Nephron (organoid): ENCODE results near the gene ELAPOR2.

ENCODE experiments used
- H3K27ac Mint-ChIP-seq, 3 experiments: 2 replicates each; pipeline ENCODE4 v1.8.0; 2020; ENCODE audit warnings: mixed read lengths in 3 of 3, mild to moderate bottlenecking in 2 of 3, moderate library complexity in 1 of 3
- H3K27me3 Mint-ChIP-seq: 2 replicates; pipeline ENCODE4 v1.8.0; 2021; ENCODE audit warnings: low read depth, mild to moderate bottlenecking, moderate library complexity, mixed read lengths
- H3K36me3 Mint-ChIP-seq: 2 replicates; pipeline ENCODE4 v1.8.0; 2020; ENCODE audit warnings: low read depth, mixed read lengths
- H3K4me1 Mint-ChIP-seq: 2 replicates; pipeline ENCODE4 v1.8.0; 2020; ENCODE audit warnings: mixed read lengths
- H3K4me3 Mint-ChIP-seq, 3 experiments: 2 replicates each; pipeline ENCODE4 v1.8.0; 2020; ENCODE audit warnings: mild to moderate bottlenecking in 3 of 3, mixed read lengths in 3 of 3, moderate library complexity in 2 of 3
- H3K9me3 Mint-ChIP-seq: 2 replicates; pipeline ENCODE4 v1.8.0; 2020; ENCODE audit warnings: mixed read lengths
- CTCF ChIP-seq, 3 experiments: fragments of 200-600 bp; sonication (generic); IDR thresholded peaks; one replicate each; pipeline ENCODE4 v1.5.0; 2021; ENCODE audit warnings: antibody characterized with exemption in 3 of 3; ENCODE audit not compliant: unreplicated experiment in 3 of 3

The ELAPOR2 gene

GRCh38 chr7:87082675-87083074 lies 23.2 kb upstream of the ELAPOR2 start:
- peaks cover 2% of the 10 kb centered on the region for H3K9me3 Mint-ChIP-seq
- H3K27ac Mint-ChIP-seq: no peak overlapping the region
- no peak overlapping the region for H3K4me3 Mint-ChIP-seq
- H3K27me3 Mint-ChIP-seq: no peaks in the 10 kb centered on the region
- no peaks in the 10 kb centered on the region for H3K4me1 Mint-ChIP-seq
- no peak for TF ChIP-seq CTCF (IDR thresholded peaks at IDR 0.05; ENCODE audit: unreplicated experiment in 3 of 3)
- no peaks in the 10 kb centered on the region for H3K36me3 Mint-ChIP-seq

GRCh38 chr7:87075671-87076404 lies 16.4 kb upstream of the ELAPOR2 start:
- no peak overlapping the region for H3K4me3 Mint-ChIP-seq
- no peak for TF ChIP-seq CTCF (IDR thresholded peaks at IDR 0.05; ENCODE audit: unreplicated experiment in 3 of 3)
- H3K36me3 Mint-ChIP-seq: no peaks in the 10 kb centered on the region
- no peak overlapping the region for H3K27ac Mint-ChIP-seq
- no peaks in the 10 kb centered on the region for H3K9me3 Mint-ChIP-seq
- peaks cover 4% of the 10 kb centered on the region for H3K27me3 Mint-ChIP-seq
- no peaks in the 10 kb centered on the region for H3K4me1 Mint-ChIP-seq

- no peak overlapping the region for H3K27ac Mint-ChIP-seq
- H3K27me3 Mint-ChIP-seq: peaks cover 7% of the 10 kb centered on the region
- TF ChIP-seq CTCF (IDR thresholded peaks at IDR 0.05; ENCODE audit: unreplicated experiment in 3 of 3): no peak
- no peaks in the 10 kb centered on the region for H3K36me3 Mint-ChIP-seq
- H3K4me1 Mint-ChIP-seq: no peaks in the 10 kb centered on the region
- H3K4me3 Mint-ChIP-seq: no peak overlapping the region
- no peaks in the 10 kb centered on the region for H3K9me3 Mint-ChIP-seq
Measured at GRCh38 chr7:87067788-87068187, 8.3 kb upstream of the ELAPOR2 start.

- peaks cover 12% of the 10 kb centered on the region for H3K4me1 Mint-ChIP-seq
- no peaks in the 10 kb centered on the region for H3K36me3 Mint-ChIP-seq
- no peak for TF ChIP-seq CTCF (IDR thresholded peaks at IDR 0.05; ENCODE audit: unreplicated experiment in 3 of 3)
- peaks cover 14% of the 10 kb centered on the region for H3K27me3 Mint-ChIP-seq
- peak overlapping the region; percentile 82 to 88 (median 87) for H3K4me3 Mint-ChIP-seq
- H3K9me3 Mint-ChIP-seq: no peaks in the 10 kb centered on the region
- H3K27ac Mint-ChIP-seq: no peak overlapping the region
Measured at GRCh38 chr7:87060288-87060537, 759 bp upstream of the ELAPOR2 start.

GRCh38 chr7:87058744-87059524 lies 520 bp downstream of the ELAPOR2 start:
- Mint-ChIP-seq H3K27me3 (peaks cover 14% of the 10 kb centered on the region), H3K27ac (peak overlapping the region in 1 of 3 experiments; percentile 13), H3K36me3 (no peaks in the 10 kb centered on the region), H3K9me3 (no peaks in the 10 kb centered on the region), H3K4me3 (peak overlapping the region; percentile 78 to 83 (median 79)), H3K4me1 (peaks cover 12% of the 10 kb centered on the region)
- TF ChIP-seq CTCF (IDR thresholded peaks at IDR 0.05; ENCODE audit: unreplicated experiment in 3 of 3): no peak

- no peak for TF ChIP-seq CTCF (IDR thresholded peaks at IDR 0.05; ENCODE audit: unreplicated experiment in 3 of 3)
- Mint-ChIP-seq H3K9me3 (no peaks in the 10 kb centered on the region), H3K4me3 (no peak overlapping the region), H3K27me3 (peaks cover 14% of the 10 kb centered on the region), H3K4me1 (peaks cover 12% of the 10 kb centered on the region), H3K36me3 (no peaks in the 10 kb centered on the region), H3K27ac (no peak overlapping the region)
Measured at GRCh38 chr7:87057210-87057609, 2.2 kb downstream of the ELAPOR2 start.
